ENCODE measurements around the gene CLEC3B.
A peak's percentile ranks its signal among the peaks of the same experiment; 100 is the strongest.

The CLEC3B gene

GRCh38 chr3:45010811-45011333, 15.2 kb upstream of the CLEC3B start:
- no peak for TF ChIP-seq CTCF (IDR thresholded peaks at IDR 0.05; ENCODE audit: extremely low read depth, insufficient read depth, missing control alignments)
- in situ Hi-C loops (cut with MboI; ENCODE audit: low pct_unique_long_range_greater_than_20kb, low sequenced_read_pairs, unreplicated experiment) = no loop called here
- no peak for DNase-seq (ENCODE audit: low spot score)

- no peak for TF ChIP-seq CTCF (IDR thresholded peaks at IDR 0.05; ENCODE audit: extremely low read depth, insufficient read depth, missing control alignments)
- peak; percentile 52 for DNase-seq (ENCODE audit: low spot score)
- in situ Hi-C loops (cut with MboI; ENCODE audit: low pct_unique_long_range_greater_than_20kb, low sequenced_read_pairs, unreplicated experiment) = no loop called here
Measured at GRCh38 chr3:45011756-45012508, 14.2 kb upstream of the CLEC3B start.

- no peak for DNase-seq (ENCODE audit: low spot score)
- no peak for TF ChIP-seq CTCF (IDR thresholded peaks at IDR 0.05; ENCODE audit: extremely low read depth, insufficient read depth, missing control alignments)
- in situ Hi-C loops (cut with MboI; ENCODE audit: low pct_unique_long_range_greater_than_20kb, low sequenced_read_pairs, unreplicated experiment) = no loop called here
Measured at GRCh38 chr3:45012577-45012976, 13.5 kb upstream of the CLEC3B start.

- TF ChIP-seq CTCF (IDR thresholded peaks at IDR 0.05; ENCODE audit: extremely low read depth, insufficient read depth, missing control alignments) = no peak
- DNase-seq (ENCODE audit: low spot score) = no peak
- in situ Hi-C loops (cut with MboI; ENCODE audit: low pct_unique_long_range_greater_than_20kb, low sequenced_read_pairs, unreplicated experiment) = no loop called here
Measured at GRCh38 chr3:45016916-45017315, 9.2 kb upstream of the CLEC3B start.

- in situ Hi-C loops (cut with MboI; ENCODE audit: low pct_unique_long_range_greater_than_20kb, low sequenced_read_pairs, unreplicated experiment) = no loop called here
- no peak for DNase-seq (ENCODE audit: low spot score)
- TF ChIP-seq CTCF (IDR thresholded peaks at IDR 0.05; ENCODE audit: extremely low read depth, insufficient read depth, missing control alignments) = no peak
Measured at GRCh38 chr3:45017821-45018220, 8.3 kb upstream of the CLEC3B start.

GRCh38 chr3:45020534-45020933, 5.6 kb upstream of the CLEC3B start:
- TF ChIP-seq CTCF (IDR thresholded peaks at IDR 0.05; ENCODE audit: extremely low read depth, insufficient read depth, missing control alignments) = no peak
- no peak for DNase-seq (ENCODE audit: low spot score)
- in situ Hi-C loops (cut with MboI; ENCODE audit: low pct_unique_long_range_greater_than_20kb, low sequenced_read_pairs, unreplicated experiment) = no loop called here

Measured in GM13977 (cell line).